Activated CD8-positive, alpha-beta T cell treated with anti-CD3 and anti-CD28 coated beads for 36 hours (primary cell): ENCODE measurements around the gene CTNNB1. TPM values are rescaled to one million over a fixed set of nuclear protein-coding genes. Genes with fewer than 3 reads are reported as not detected.

Experiments
- ATAC-seq: fragments of 200-7000 bp; cut with Tn5 transposase; one replicate; pipeline ENCODE4 v1.10.0; 2021; ENCODE audit warnings: mild to moderate bottlenecking, moderate library complexity
- CTCF ChIA-PET: fragments of 350-600 bp; sonication (Branson Sonifier 250); formaldehyde crosslinking; loops from one replicate; lab custom pipeline; 2021; ENCODE audit warnings: antibody characterized with exemption; lab: Charles Lee
- POLR2A ChIA-PET: fragments of 350-600 bp; sonication (Branson Sonifier 250); formaldehyde crosslinking; loops from one replicate; lab custom pipeline; 2021; ENCODE audit warnings: antibody characterized with exemption; lab: Charles Lee
- DNase-seq: peaks from one replicate; pipeline ENCODE4 v3.0.0-alpha.2; 2020
- H3K27ac Mint-ChIP-seq: one replicate; pipeline ENCODE4 v1.8.0; 2021; ENCODE audit warnings: mild to moderate bottlenecking, mixed read lengths
- H3K27me3 Mint-ChIP-seq: one replicate; pipeline ENCODE4 v1.8.0; 2021; ENCODE audit warnings: mixed read lengths
- H3K36me3 Mint-ChIP-seq: one replicate; pipeline ENCODE4 v1.8.0; 2021; ENCODE audit warnings: low read depth, mixed read lengths
- H3K4me1 Mint-ChIP-seq: one replicate; pipeline ENCODE4 v1.8.0; 2021; ENCODE audit warnings: low read depth, mixed read lengths
- H3K4me3 Mint-ChIP-seq: one replicate; pipeline ENCODE4 v1.8.0; 2021; ENCODE audit warnings: mild to moderate bottlenecking, moderate library complexity, mixed read lengths
- H3K9me3 Mint-ChIP-seq: one replicate; pipeline ENCODE4 v1.8.0; 2021; ENCODE audit warnings: mixed read lengths
- intact Hi-C: fragments of 100-400 bp; cut with micrococcal nuclease; formaldehyde crosslinking; loops from one replicate; pipeline ENCODE4 v1.10.0; 2022
- total RNA-seq, 2 experiments: library from RNA; stranded (reverse); gene quantifications; one replicate each; pipeline ENCODE4 v1.2.3, GENCODE V29; 2021
- TF ChIP-seq, protein P1 (sequence below): fragments of 200-600 bp; IDR thresholded peaks from one replicate; pipeline ENCODE4 v1.8.0; 2022; ENCODE audit warnings: antibody characterized with exemption, mild to moderate bottlenecking

The CTNNB1 gene
- total RNA-seq, 2 experiments from 2014 or later, result 99.9 to 104 TPM

- Mint-ChIP-seq H3K27ac (no peak overlapping the region), H3K9me3 (peaks cover 8% of the 10 kb centered on the region), H3K4me3 (no peak overlapping the region), H3K4me1 (peaks cover 82% of the 10 kb centered on the region), H3K36me3 (peaks cover 31% of the 10 kb centered on the region), H3K27me3 (no peaks in the 10 kb centered on the region)
- TF ChIP-seq, protein P1, sequence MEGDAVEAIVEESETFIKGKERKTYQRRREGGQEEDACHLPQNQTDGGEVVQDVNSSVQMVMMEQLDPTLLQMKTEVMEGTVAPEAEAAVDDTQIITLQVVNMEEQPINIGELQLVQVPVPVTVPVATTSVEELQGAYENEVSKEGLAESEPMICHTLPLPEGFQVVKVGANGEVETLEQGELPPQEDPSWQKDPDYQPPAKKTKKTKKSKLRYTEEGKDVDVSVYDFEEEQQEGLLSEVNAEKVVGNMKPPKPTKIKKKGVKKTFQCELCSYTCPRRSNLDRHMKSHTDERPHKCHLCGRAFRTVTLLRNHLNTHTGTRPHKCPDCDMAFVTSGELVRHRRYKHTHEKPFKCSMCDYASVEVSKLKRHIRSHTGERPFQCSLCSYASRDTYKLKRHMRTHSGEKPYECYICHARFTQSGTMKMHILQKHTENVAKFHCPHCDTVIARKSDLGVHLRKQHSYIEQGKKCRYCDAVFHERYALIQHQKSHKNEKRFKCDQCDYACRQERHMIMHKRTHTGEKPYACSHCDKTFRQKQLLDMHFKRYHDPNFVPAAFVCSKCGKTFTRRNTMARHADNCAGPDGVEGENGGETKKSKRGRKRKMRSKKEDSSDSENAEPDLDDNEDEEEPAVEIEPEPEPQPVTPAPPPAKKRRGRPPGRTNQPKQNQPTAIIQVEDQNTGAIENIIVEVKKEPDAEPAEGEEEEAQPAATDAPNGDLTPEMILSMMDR, result no peak
- DNase-seq (no peak), ATAC-seq (no peak)
- ChIA-PET CTCF (interaction anchor here (2.8 kb wide), 1 partner anchor 9 kb away, joined by 15 read pairs; no protein-coding TSS in a partner anchor), POLR2A (interaction anchor here (7.6 kb wide), 1 partner anchor 12 kb away, joined by 60 read pairs; the partner anchor contains the start of gene CTNNB1)
- intact Hi-C loops, result no loop called here
Observed at GRCh38 chr3:41212088-41212487, 12.8 kb downstream of the CTNNB1 start.

GRCh38 chr3:41213588-41213987, 14.3 kb downstream of the CTNNB1 start:
- intact Hi-C loops, result no loop called here
- TF ChIP-seq, protein P1, result no peak
- Mint-ChIP-seq H3K27me3 (no peaks in the 10 kb centered on the region), H3K4me3 (no peak overlapping the region), H3K27ac (peak overlapping the region; percentile 50), H3K9me3 (peaks cover 8% of the 10 kb centered on the region), H3K36me3 (peaks cover 26% of the 10 kb centered on the region), H3K4me1 (peaks cover 78% of the 10 kb centered on the region)
- CTCF ChIA-PET, result interaction anchor here (1.5 to 2.8 kb wide), 2 partner anchors 10 to 15 kb away, joined by 3 to 15 read pairs; no protein-coding TSS in a partner anchor
- ATAC-seq (no peak), DNase-seq (no peak)
- POLR2A ChIA-PET, result interaction anchor here (0.8 to 7.6 kb wide), 5 partner anchors 9 to 97 kb away, joined by 3 to 60 read pairs (median 3); partner anchors contain the start of gene CTNNB1

DNA sequence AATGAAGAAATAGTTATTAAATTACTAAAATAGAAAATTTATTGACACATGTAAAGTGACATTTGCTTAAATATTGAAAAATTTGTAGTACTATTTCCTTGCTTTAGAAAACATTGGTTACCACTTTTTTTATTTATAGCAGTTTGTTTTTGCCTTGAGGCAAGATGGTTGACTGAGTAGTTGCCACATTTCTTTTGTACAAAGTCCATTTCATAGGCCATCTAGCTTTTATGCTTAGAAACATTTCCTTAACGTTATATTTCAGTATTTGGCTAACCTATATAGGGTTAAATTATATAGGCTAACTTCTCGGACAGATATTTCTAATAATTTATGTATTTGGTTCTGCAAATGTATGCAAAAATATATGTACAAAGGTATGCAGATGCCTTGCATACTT, 17.1 kb downstream of the CTNNB1 start:
- ATAC-seq, result no peak
- Mint-ChIP-seq H3K27ac (no peak overlapping the region), H3K4me3 (no peak overlapping the region), H3K9me3 (no peaks in the 10 kb centered on the region), H3K36me3 (peaks cover 17% of the 10 kb centered on the region), H3K4me1 (peaks cover 87% of the 10 kb centered on the region), H3K27me3 (no peaks in the 10 kb centered on the region)
- ChIA-PET CTCF (interaction anchor here (0.9 to 1.8 kb wide), 2 partner anchors 17 to 25 kb away, joined by 3 to 7 read pairs; partner anchors contain the start of gene CTNNB1), POLR2A (interaction anchor here (1.2 to 1.9 kb wide), 2 partner anchors 17 to 19 kb away, joined by 3 to 8 read pairs; partner anchors contain the start of gene CTNNB1)
- no peak for DNase-seq
- TF ChIP-seq, protein P1, result no peak
- intact Hi-C loops, result no loop called here

DNA sequence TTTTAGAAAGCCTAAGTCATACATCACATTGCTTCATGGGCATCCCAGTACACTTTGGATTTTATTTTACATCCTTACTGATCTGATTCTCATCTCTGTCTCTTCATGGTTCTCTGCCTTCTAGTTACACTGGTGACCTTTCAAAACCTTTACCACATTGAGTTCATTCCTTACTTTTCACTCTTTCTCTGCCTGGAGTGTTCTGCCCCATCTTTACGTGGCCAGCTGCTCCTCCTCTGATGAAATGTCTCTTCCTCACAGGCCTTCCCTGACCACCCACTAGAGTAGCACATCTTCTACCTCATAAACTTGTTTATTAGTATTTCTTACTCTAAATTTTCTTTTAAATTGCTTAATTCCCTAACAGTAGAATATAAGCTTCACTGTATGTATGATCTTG, 17.7 kb downstream of the CTNNB1 start:
- intact Hi-C loops, result no loop called here
- Mint-ChIP-seq H3K4me1 (peaks cover 87% of the 10 kb centered on the region), H3K36me3 (peaks cover 17% of the 10 kb centered on the region), H3K4me3 (no peak overlapping the region), H3K27me3 (no peaks in the 10 kb centered on the region), H3K9me3 (no peaks in the 10 kb centered on the region), H3K27ac (peak overlapping the region; percentile 80)
- ChIA-PET CTCF (interaction anchor here (0.9 to 1.8 kb wide), 2 partner anchors 18 to 26 kb away, joined by 3 to 7 read pairs; partner anchors contain the start of gene CTNNB1), POLR2A (interaction anchor here (0.6 to 1.9 kb wide), 3 partner anchors 9 to 18 kb away, joined by 3 to 8 read pairs (median 3); partner anchors contain the start of gene CTNNB1)
- DNase-seq, result no peak
- TF ChIP-seq, protein P1, result no peak
- ATAC-seq, result no peak

- Mint-ChIP-seq H3K9me3 (no peaks in the 10 kb centered on the region), H3K27me3 (no peaks in the 10 kb centered on the region), H3K36me3 (peaks cover 23% of the 10 kb centered on the region), H3K4me1 (peaks cover 81% of the 10 kb centered on the region), H3K4me3 (no peak overlapping the region), H3K27ac (peak overlapping the region; percentile 23)
- ChIA-PET POLR2A (interaction anchor here (0.7 to 2.2 kb wide), 3 partner anchors 17 to 637 kb away, joined by 3 to 7 read pairs (median 5); partner anchors contain the start of gene CTNNB1), CTCF (no interaction called here)
- ATAC-seq (no peak), DNase-seq (no peak)
- intact Hi-C loops, result no loop called here
- TF ChIP-seq, protein P1, result no peak
Observed at GRCh38 chr3:41219424-41219823, 20.1 kb downstream of the CTNNB1 start.
